Keratinocyte (primary cell): ENCODE data around the gene RSBN1.

Experiments
- EZH2 ChIP-seq: IDR thresholded peaks from one replicate; pipeline ENCODE4 v1.6.1; 2012; ENCODE audit warnings: inconsistent platforms, mild to moderate bottlenecking, low read length, moderate library complexity
- TF ChIP-seq, protein P1 (sequence below), 3 experiments: IDR thresholded peaks in 1 of 3; conservative IDR thresholded peaks in 1 of 3; optimal IDR thresholded peaks in 1 of 3; 2 replicates in 2 of 3; 3 replicates in 1 of 3; pipeline versions ENCODE3 to v1.5.1; 2011; ENCODE audit warnings: low read length in 3 of 3, mild to moderate bottlenecking in 3 of 3, moderate library complexity in 2 of 3, control low read depth in 1 of 3, inconsistent platforms in 1 of 3; ENCODE audit not compliant: insufficient read depth in 2 of 3; ENCODE audit errors: extremely low read depth in 1 of 3

DNA sequence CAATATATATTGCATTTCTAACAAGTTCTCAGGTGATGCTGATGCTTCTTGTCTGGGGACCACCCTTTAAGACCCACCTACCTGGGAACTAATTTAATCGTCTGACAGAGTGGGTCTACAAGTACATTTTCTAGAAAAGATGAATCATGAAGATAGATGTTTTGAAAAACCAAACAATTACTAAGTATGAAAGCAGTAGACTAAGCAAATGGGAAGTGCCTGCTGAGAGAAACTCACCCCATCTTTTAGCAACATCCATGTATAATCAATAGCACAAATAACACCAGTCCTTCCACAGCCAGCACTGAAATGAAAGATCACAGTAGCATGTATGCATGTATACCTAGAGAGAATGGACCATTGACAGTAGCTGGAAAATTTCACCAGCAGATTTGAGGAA is 42.0 kb upstream of the RSBN1 start:
- TF ChIP-seq, protein P1, sequence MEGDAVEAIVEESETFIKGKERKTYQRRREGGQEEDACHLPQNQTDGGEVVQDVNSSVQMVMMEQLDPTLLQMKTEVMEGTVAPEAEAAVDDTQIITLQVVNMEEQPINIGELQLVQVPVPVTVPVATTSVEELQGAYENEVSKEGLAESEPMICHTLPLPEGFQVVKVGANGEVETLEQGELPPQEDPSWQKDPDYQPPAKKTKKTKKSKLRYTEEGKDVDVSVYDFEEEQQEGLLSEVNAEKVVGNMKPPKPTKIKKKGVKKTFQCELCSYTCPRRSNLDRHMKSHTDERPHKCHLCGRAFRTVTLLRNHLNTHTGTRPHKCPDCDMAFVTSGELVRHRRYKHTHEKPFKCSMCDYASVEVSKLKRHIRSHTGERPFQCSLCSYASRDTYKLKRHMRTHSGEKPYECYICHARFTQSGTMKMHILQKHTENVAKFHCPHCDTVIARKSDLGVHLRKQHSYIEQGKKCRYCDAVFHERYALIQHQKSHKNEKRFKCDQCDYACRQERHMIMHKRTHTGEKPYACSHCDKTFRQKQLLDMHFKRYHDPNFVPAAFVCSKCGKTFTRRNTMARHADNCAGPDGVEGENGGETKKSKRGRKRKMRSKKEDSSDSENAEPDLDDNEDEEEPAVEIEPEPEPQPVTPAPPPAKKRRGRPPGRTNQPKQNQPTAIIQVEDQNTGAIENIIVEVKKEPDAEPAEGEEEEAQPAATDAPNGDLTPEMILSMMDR (optimal IDR thresholded peaks at IDR 0.05 in 1 of 3, IDR thresholded peaks at IDR 0.05 in 1 of 3, conservative IDR thresholded peaks at IDR 0.05 in 1 of 3; ENCODE audit: extremely low read depth in 1 of 3, insufficient read depth in 2 of 3, low read length in 3 of 3): no peak
- no peak for TF ChIP-seq EZH2
